Hematopoietic multipotent progenitor cell (in vitro differentiated cells): Measurements from ENCODE around the gene PFDN4. TPM values are rescaled to one million over a fixed set of nuclear protein-coding genes. Genes with fewer than 3 reads are reported as not detected.
"Not testable (repeated sequence)": the region's sequence is repeated elsewhere in the genome, so short reads cannot be mapped to it uniquely, and the experiment has no call there.

ENCODE experiments used
- DNase-seq, 3 donors: peaks; one replicate each; pipeline ENCODE4 v3.0.0-alpha.2; 2011 to 2015; ENCODE audit warnings: low read depth in 2 of 3, low spot score in 2 of 3
- total RNA-seq: library from RNA; depleted of rRNA; stranded (reverse); fragments of >200 nt; gene quantifications from one replicate; pipeline ENCODE4 v1.2.3, GENCODE V29; 2012

The PFDN4 gene
- total RNA-seq, 1 donor = 7.8 TPM

DNA sequence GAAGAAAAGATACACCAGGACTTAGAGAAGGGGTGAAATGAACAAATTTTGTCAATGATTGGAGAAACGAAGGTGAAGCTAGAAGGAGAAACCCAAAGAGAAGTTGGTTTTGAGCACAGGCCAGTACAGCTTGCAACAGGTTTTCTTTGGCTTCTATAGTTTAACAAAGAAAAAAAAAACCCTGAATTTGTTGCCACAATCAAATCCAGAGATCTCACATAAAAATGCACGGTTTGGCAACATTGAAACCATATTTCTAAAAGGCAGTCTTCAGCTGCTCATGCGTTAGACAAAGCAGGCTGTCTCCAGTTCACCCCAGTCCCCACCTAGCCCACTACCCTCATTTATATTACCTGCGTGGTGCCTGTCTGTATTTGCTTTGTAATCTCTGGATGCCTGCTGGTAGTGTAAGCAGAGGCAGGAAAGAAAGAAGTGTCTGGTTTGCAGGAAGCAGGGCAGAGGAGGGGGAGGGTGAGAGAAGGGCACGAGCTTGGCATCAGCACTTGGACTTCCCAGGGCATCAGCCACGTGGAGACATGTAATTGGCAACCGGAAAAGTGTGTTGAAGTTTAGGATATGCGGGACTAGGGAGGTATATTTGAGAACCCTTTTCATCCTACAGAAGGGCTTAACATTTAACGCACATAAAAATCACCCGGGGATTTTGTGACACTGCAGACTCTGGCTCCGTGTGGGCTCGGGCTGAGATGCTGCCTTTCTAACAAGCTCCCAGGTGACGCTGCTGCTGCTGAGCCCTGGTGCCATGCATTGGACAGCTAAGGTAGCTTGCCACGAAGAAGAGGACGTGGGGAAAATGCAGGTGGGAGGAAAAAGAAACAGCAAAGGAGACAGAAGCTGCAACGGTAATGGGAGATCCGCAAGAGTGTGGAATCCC, 14.4 kb downstream of the PFDN4 start:
- DNase-seq = no peak

DNA sequence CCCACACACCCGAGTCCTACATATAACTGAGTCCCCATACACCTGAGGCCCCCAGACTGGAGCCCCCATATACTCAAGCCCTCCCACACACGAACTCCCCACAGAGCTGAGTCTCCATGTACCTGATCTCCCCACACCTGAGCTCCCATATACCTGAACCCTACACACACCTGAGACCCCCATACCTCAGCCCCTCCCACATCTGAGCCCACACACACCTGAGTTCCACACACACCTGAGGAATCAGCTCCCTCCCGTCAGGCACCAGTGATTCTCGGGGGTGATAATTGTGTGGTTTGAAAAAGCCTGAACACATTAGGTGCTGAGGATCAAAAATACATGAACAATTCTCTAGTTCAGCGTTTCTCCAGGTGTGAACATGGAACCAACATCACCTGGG, 15.4 kb downstream of the PFDN4 start:
- no peak for DNase-seq

DNA sequence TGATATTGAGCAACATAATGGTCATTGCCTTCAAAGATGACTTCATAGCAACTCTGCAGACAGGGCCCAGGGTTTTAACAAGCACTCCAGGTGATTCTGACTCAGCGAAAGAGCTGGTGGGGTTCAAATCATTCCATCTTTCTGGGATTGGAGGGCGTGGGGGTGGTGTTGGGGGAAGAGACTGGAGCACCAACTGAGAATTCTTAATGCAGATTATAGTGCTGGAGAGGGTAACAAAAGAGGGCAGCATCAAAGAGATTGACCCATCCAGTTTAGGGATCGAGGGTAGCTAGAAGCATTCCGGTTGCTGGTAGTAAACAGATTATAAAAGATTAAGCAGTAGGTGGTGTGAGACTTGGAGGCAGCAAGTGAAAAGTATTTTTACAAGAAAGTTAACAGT, 15.9 kb downstream of the PFDN4 start:
- no peak for DNase-seq

DNA sequence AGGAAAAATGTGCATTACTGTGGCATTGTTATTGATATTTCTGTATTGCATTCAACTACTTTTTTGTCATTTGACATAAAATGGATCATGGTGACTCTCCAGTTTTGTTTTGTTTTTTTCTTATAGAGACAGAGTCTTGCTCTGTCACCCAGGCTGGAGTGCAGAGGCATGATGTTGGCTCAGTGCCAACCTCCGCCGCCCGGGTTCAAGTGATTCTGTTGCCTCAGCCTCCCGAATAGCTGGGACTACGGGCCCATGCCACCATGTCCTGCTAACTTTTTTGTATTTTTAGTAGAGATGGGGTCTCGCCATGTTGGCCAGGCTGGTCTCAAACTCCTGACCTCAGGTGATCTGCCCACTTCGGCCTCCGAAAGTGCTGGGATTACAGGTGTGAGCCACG, 16.8 kb downstream of the PFDN4 start:
- DNase-seq = not testable (repeated sequence)

DNA sequence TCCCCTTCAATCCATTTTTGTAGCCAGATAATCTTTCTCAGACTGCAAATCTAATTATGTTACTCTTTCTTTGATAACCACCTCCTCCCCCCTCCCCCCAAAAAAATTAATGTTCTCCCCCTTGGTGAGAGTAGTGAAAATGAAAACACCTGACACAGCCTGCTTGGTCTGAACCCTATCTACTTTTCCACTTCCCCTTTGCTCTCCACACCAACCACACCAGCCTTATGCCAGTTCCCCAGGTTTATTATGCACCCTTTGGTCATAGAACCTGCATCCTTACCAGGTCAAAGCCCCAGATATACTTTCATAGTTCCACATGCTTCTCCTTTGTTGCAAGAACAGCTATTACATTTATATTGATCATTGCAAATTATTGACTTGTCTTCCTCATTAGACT, 19.4 kb downstream of the PFDN4 start:
- DNase-seq = peak in 1 of 3 donors; percentile 51

DNA sequence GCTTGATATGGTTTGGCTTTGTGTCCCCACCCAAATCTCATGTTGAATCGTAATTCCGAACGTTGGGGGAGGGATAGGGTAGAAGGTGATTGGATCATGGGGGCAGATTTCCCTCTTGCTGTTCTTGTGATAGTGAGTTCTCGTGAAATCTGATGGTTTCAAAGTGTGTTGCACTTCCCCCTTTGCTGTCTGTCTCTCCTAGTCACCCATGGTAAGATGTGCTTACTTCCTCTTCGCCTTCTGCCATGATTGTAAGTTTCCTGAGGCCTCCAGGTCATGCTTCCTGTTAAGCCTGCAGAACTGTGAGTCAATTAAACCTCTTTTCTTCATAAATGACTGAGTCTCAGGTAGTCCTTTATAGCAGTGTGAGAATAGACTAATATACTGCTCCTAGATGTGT, 19.9 kb downstream of the PFDN4 start:
- DNase-seq = peak in 1 of 3 donors; percentile 20

DNA sequence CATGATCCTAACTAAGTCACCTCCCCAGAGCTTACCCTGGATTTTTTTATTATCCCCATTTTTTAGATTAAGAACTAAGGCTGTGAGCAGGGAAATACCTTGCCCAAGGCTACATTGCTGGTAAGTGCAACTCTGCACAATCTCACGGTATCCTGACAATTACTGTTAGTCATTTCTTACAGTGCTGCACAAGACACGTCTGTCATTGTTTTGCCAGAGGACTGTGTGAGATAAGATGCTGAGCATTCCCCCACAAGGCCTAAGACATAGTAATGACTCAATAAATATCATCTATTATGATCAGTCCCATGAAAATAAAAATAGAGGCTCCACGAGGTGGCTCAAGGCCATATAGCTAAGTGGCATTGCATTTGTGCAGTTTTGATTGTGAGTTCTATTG, 21.0 kb downstream of the PFDN4 start:
- no peak for DNase-seq

DNA sequence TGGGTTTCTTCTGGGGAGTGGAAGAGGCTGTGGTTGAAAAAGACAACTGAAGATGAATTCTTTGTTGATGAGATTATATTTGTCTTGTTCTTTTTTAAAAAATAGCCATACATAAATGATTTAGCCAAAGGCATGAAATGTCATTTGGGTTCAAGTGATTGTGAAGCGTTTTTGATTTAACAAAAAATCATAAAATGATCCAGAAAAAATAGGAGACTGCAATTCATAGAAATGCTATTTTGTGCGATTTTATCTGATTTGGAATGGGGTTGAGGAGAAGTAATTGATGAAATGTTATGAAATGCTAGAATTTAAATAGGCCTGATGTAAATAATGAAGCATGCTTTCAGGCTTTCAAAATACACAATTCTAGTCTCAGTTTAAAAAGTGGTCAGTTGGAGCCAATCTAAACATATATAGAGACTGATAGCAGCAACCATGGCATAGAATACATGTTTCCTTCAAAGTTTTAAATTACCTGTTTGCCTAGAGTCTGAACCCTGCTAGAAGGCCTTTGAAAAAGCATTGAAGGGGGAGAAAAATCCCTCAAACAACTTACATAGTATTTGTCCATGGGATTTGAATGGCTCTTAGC, 21.8 kb downstream of the PFDN4 start:
- DNase-seq = no peak

DNA sequence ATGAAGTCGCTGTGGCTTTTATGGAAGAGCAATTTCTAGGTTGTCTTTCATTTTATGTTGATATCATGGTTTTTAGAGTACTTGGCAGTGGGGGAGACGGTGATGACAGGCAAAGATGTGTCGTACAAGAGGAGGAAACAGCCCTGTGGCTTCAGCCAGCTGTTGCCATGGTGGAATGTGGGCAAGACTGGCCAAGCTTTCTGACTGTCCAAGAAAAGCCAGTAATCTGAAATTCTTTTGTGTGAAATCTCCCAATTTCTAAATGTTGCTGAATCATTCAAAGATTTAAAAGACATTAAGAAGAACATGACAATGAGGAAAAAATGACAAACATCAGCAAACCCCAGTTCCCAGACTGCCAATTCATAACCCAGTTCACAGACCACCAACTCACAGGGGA, 23.1 kb downstream of the PFDN4 start:
- no peak for DNase-seq

DNA sequence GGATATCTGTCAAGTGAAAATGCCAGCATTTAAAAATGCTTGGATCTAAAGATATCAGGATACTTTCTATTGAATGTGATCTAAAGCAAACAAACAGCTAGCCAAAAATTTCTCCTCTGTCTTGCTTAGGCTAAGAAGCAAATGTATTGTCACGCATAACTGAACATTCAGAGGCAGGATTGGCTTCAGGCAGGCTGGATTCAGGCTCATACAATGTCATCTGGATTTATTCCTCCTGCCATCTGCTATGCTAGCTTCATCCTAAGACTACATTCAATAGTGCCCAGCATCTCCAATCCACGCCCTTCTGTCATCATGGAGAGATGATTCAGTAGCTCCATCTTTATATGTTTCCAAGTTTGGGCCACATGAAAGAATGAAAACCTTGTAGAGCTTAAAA, 27.1 kb downstream of the PFDN4 start:
- no peak for DNase-seq

DNA sequence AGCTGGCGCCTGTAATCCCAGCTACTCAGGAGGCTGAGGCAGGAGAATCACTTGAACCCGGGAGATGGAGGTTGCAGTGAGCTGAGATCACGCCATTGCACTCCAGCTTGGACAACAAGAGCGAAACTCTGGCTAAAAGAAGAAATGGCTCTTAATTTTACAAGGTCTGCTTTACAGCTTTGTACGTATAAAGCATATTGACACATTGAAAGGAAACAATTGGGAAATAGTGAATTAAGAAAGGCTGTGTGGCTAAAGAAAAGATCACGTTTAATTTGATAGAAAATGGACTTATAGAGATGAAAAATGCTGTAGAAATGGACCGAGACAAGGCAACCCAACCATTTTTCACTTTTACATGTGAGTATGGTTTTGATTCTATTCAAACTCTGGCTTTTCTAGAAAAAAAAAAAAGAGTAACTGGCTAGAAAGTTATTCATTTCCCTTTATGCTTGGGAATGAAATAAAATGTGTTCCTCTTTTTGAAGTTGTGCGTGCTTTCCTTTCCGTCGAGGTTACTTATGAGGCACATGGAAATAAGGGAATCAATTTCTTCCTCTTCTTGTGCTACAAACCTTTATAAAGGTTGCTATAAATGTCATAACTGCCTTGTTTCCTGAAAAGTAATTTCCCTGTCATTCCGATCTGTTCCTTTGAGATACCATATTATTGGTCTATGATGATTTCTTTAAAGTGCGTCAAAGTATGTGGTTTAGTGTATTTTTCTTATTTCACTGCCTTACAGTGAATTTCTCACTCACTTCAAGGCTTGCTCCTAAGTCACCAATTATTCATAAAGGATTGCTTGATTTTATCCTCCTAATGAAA, 29.4 kb downstream of the PFDN4 start:
- peak in 1 of 3 donors; percentile 26 for DNase-seq

DNA sequence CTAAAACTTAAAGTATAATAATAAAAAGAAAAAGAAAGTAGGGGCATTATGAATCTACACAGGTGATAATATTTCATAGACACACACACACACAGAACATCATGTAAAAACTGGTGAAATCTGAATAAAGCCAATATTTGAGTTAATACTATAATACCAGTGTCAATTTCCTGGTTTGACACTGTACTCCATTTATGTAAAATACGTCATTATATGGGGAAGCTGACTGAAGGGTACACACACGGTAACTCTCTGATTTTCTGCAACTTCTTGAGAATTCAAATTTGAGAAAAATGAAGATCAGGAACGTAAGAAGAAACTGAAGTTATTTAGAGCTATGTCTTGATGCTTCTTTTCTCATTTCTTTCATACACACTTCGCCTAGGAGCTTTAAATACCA, 36.2 kb downstream of the PFDN4 start:
- no peak for DNase-seq

DNA sequence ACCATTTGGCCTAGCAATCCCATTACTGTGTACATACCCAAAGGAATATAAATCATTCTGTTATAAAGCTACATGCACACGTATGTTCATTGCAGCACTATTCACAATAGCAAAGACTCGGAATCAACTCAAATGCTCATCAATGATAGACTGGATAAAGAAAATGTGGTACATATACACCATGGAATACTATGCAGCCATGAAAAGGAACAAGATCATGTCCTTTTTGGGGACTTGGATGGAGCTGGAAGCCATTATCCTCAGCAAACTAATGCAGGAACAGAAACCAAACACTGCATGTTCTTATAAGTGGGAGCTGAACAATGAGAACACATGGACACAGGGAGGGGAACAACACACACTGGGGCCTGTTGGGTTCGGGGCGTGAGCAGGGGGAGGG, 40.8 kb downstream of the PFDN4 start:
- DNase-seq = not testable (repeated sequence)

DNA sequence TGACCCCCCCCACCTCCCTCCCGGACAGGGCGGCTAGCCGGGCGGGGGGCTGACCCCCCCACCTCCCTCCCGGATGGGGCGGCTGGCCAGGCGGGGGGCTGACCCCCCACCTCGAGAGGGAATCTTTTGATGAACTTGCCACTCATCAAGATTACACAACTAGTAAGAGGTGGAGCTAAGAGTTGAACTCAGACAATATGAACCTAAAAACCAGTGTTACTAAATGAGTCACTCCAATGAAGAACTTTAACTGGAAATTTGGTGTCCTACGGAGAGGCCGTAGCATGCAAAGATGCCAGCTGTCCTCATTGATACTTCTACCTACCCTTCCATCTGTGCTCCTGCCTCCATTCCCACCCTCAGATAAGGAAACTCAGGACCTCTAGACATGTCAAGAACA, 42.8 kb downstream of the PFDN4 start:
- no peak for DNase-seq

DNA sequence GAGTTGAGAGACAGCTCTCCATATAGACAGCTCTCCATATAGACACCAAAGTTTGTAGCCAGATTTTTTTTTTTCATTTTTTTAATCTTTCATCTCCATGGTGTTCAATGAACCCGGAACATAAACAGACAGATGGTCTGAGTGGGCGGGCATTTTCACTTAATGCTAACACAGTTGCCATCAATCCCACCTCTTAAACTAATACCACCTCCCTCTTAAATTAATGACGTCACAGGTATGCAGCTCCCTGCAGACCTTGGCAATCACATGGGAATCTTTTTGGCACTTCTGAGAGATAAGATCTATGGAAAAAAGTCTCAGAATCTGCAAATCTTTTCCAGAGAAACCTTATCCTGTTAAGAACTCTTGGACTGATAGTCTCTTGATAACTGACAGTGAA, 43.2 kb downstream of the PFDN4 start:
- DNase-seq = no peak

DNA sequence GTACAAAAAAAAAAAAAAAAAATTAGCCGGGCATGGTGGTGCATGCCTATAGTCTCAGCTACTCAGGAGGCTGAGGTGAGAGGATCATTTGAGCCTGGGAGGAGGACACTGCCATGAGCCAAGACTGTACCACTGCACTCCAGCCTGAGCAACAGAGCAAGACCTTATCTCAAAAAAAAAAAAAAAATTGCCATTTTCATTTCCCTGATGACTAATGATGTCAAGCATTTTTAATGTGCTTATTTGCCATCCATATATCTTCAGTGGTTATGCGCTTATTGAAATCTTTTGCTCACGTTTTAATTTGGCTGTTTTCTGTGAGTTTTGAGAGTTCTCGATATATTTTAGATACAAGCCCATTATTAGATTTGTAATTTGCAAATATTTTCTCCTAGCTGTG, 46.7 kb downstream of the PFDN4 start:
- no peak for DNase-seq

DNA sequence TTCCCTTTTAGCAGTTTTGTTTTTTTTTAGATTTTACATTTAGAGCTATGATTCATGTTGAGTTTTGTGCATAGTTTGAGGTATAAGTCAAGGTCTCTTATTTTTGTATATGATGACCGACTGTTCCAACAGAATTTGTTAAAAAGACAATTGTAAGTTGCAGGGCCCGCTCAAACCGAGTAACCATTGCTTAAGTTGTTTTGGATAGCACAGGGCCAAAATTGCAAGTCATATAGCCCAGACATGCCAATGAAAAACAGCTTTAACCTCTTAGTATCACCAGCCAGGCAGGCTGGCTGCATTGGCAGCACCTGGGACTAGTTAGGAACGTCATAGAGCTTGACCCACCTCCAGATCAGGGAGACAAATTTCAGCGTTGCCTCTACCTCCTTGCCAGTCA, 47.3 kb downstream of the PFDN4 start:
- DNase-seq = no peak

DNA sequence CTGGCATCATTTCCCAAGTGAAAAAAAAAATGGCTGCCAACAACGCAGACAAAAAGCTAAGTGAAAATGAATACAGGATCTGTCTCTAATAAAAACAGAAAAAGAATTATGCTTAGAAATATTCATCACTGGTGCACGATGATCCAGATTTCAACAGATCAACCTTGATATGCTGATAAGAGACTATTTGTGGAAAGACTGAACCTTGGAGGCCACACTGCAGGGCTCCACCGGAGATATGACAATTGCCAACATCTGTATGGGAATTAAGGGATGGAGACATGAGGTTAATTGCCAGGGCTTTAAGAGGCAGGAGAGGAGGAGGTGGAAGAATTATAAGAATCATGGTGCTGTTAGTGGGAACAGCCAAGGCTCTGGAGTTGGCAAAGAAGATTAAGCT, 48.3 kb downstream of the PFDN4 start:
- no peak for DNase-seq

DNA sequence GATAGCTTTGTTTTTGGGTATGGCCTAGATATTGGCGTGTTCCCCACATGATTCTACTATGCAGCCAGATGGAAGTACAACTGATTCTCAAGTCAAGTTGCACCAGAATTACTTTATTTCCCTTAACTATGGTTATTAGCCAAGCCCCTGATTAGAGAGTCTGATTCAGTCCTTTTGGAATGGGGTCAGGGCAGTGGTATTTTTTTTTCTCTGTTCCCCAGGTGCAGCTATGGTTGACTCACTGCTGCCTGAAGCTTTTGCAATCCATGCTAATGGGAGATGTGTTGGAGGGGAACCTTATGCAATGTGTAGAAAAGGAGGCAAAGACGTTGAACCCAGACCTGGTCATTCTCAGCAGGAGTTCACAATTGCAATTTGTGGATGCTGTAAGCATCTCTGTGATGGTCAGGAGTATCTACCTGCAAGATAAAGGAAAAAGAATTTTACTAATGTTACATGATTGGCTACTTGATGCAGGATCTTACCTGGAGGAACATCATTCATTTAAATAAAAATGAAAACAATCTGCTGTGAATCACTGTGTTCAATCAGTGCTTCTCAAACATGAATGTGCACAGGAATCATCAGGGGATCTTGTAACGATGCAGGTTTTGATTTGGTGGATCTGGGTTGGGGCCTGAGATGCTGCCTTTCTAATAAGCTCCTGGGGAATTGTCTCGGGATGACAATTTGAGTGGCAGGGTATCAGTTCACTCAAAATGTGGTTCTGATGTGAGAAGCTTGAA, 49.4 kb downstream of the PFDN4 start:
- DNase-seq = no peak

DNA sequence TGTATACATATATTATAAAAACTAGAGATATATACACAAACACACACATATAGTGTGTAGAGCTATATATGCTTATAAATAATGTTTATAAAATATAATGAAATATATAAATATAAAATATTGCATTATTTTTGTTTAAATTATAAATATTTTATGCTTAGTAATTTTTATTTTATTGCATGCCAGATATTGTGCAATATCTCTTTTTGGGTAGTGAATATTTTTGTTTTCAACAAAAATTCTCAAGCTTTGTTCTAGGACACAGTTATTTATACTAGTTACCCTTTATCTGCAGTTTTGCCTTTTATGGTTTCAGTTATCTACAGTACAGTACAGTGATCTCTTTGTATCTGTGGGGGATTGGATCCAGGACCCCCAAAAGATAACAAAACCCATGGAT, 52.2 kb downstream of the PFDN4 start:
- DNase-seq = no peak

DNA sequence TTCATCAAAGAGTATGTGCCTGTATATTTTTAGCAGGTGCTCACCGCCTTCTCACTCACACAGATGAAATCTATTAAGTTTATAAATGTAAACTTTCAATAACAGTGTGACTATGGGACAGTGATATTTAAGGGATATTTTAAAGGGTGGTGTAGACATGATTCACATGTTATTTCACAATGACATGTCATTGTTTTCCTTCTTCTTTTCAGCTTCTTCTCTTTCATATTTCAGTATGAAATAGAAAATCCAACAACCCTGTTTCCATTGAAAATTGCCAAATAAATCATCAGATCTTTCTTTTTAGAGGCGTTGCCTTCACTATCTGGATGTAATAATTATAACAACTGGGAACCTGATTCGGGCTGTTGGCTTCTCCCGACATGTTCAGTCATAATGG, 54.8 kb downstream of the PFDN4 start:
- DNase-seq = no peak
